D721Med (cell line): ENCODE results near the gene NRG3.

Source experiments
- DNase-seq: peaks from one replicate; pipeline ENCODE4 v3.0.0; 2011; ENCODE audit warnings: low spot score; ENCODE audit not compliant: insufficient read length
- FAIRE-seq: peaks from 2 replicates; lab custom pipeline; 2011; peaks lifted over from hg19 to GRCh38; lab: Jason Lieb, UNC
- TF ChIP-seq, protein P1 (sequence below): IDR thresholded peaks from 2 replicates; pipeline ENCODE4 v1.5.1; 2012; ENCODE audit warnings: mild to moderate bottlenecking, control low read depth; ENCODE audit not compliant: insufficient read depth; ENCODE audit errors: missing control alignments

The NRG3 gene

DNA sequence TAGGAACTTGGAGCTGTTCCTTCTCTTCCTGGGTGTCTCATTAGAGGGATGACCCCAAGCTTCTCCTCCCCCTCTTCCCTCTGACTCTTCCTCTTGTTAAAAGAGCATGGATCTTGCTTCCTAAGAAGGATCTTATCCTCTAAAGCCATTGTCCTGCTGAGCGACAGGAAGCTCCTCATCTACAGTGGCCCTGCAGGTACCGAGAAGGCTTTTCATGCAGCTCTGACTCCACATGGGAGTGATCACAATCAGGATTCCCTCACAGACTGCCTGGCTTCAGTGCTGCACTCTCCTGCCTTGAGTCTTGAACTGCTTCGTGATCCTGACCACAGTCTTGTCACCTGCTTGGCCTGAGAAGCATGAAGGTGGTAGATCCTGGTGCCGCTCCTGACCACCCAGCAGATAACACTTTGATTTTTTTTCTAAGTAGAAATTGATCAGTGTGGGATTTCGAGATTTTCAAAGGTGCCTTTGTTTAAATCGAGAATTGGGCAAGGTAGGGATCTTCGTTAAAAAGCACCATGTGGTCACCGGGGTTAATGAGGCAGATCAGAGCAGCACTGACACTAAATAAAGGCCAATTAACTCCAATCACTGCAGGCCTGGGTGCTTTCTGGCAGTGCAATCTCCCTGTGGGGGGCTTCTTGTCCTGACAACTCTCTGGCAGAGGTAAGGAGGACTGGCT lies 376.4 kb downstream of the NRG3 start:
- TF ChIP-seq, protein P1, sequence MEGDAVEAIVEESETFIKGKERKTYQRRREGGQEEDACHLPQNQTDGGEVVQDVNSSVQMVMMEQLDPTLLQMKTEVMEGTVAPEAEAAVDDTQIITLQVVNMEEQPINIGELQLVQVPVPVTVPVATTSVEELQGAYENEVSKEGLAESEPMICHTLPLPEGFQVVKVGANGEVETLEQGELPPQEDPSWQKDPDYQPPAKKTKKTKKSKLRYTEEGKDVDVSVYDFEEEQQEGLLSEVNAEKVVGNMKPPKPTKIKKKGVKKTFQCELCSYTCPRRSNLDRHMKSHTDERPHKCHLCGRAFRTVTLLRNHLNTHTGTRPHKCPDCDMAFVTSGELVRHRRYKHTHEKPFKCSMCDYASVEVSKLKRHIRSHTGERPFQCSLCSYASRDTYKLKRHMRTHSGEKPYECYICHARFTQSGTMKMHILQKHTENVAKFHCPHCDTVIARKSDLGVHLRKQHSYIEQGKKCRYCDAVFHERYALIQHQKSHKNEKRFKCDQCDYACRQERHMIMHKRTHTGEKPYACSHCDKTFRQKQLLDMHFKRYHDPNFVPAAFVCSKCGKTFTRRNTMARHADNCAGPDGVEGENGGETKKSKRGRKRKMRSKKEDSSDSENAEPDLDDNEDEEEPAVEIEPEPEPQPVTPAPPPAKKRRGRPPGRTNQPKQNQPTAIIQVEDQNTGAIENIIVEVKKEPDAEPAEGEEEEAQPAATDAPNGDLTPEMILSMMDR: no peak
- FAIRE-seq (no peak), DNase-seq (no peak)

DNA sequence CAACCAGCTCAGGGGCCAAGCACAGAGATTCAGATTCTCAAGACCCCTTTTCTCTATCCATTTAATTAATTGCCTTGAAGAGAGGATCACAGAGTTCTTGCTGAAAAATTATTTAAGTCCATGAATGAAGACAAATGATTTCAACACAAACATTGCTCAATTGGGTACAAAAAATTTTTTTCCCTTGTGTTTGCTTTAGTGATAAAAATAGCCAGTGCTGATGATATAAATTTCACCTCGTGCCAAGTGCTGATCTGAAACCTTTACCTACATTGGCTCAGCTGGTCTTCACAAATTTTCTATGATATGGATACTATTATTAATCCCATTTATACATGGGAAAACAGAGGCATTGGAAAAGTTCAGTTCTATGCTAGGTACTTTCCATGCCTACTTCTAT lies 377.1 kb downstream of the NRG3 start:
- FAIRE-seq (no peak), DNase-seq (no peak)
- TF ChIP-seq, protein P1: no peak

DNA sequence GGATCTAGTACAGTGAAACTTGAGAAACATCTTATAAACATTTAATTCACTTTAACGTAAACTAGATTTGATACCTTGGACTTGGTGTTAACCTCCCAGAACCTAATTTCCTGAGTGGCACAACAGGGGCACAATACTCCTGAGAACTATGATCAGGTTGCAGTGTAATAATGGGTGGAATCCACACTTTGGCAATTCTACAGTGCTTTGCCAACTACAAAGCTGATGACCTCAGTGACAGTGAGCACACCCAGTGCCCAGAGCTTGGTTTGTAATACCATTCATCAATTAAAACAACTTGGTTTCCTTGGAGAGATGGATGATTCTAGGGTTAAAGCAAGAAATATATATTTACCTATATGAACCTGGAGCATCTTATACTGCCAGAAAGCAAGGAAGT lies 379.2 kb downstream of the NRG3 start:
- FAIRE-seq (no peak), DNase-seq (no peak)
- TF ChIP-seq, protein P1: no peak

DNA sequence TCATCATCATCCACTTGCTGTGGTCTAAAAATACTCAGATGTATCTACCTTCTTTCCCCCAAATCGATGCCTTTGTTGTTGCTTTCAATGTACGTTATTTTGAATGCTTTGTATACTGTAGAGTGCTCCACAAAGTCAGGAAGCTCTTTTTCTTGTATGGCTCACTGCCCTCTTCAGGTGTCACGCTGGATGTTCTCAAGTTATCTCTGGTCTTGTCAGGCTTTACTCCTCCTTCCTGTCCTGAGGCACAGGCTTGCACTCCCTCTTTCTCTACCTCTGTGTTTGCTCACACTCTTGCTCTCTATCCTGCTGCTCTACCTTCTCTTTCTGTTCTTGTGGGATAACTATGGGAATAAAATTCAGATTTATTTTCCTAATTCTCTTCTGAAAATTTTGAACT lies 381.3 kb downstream of the NRG3 start:
- FAIRE-seq: no peak
- TF ChIP-seq, protein P1: no peak
- DNase-seq: no peak

DNA sequence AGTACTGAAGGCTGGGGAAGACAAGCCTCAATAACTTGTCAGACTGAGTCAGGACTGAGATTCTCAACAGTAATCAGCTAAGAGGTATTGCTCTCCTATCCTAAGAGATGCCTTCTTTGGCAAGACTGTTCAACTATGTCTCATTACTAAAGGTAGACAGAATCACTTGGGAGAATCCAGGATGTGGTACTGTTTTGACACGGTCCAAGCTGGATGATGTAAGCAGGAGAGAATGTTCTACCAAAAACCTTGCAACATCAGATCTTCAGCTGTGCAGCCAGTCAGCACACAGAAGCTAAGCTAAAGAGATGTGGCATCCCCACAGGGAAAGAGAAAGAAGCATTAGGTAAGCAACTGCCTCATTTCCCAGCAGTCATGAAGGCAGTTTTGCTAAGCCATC lies 391.4 kb downstream of the NRG3 start:
- no peak for FAIRE-seq
- TF ChIP-seq, protein P1: no peak
- no peak for DNase-seq

DNA sequence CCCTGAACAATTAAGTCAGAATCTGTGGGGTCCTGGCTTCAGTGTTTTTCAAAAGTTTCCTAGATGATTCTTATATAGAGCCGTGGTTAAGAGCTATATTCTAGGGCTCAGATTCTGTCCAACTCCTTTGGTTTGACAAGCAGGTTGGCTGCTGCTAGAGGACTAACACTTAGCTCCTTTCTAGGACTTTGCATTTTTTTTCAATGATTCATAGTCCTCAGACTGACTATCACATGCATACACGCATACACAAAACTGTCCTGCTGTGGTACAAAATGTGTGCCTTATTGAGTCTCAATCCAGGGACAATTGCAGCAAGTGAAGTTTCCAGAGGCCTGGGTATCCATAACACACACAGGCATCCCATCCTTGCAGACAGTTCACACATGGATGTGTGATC lies 392.0 kb downstream of the NRG3 start:
- TF ChIP-seq, protein P1: no peak
- FAIRE-seq: no peak

DNA sequence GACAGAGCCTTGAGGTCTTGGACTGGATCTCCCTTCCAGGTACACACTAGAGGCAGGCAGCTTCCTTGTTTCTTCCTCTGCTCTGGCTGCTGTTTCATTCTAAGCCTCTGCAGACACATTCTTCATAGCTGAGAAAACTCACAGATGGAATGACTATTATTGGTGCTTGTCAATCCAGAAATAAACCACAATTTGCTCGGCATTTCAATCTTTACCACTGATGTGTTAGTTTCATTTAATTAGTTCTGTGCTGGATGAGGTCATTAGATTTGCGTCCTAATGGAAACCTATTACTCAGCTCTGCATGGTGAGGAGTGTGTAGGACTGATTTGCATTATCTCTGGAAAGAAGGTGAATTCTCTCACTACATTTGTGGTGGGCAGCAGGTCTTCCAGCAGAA lies 392.5 kb downstream of the NRG3 start:
- TF ChIP-seq, protein P1: no peak
- FAIRE-seq: no peak
- DNase-seq: no peak

More for the DNA sequence above, 392.0 kb downstream of the NRG3 start:
- no peak for DNase-seq
